ENCODE data around the gene MINDY4.

DNA sequence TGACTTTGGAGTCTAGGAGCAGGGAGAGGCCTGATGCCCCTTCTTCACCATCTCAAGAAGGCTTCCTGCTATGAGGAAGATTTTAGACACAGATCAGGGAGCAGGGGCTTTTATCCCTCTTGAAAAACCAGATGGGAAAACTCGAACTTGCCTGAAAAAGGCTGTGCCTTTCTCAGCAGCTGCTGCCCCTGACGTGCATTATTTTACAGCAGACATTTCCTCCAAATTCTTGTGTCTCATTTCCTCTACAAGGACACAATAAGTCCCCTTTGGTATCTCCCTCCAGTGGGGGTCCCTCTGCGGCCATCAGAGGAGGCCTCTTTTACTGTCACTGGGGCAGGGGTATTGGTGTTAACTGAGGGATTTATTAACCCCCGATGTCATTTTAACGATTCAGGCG is 102.4 kb downstream of the MINDY4 start:
- no peak for TF ChIP-seq POLR2A (IDR thresholded peaks at IDR 0.05)
- no peak for TF ChIP-seq CTCF (IDR thresholded peaks at IDR 0.05)
